Skeletal muscle cell (primary cell): ENCODE measurements around the gene PCDH9.

Experiments used
- DNase-seq: peaks from one replicate; pipeline ENCODE4 v3.0.0-alpha.2; 2010; ENCODE audit warnings: low read depth
- H3K4me3 ChIP-seq: 2 replicates; pipeline ENCODE4 v1.5.1; 2011; ENCODE audit warnings: low read depth, mild to moderate bottlenecking, control low read depth, low read length, moderate library complexity

The PCDH9 gene

DNA sequence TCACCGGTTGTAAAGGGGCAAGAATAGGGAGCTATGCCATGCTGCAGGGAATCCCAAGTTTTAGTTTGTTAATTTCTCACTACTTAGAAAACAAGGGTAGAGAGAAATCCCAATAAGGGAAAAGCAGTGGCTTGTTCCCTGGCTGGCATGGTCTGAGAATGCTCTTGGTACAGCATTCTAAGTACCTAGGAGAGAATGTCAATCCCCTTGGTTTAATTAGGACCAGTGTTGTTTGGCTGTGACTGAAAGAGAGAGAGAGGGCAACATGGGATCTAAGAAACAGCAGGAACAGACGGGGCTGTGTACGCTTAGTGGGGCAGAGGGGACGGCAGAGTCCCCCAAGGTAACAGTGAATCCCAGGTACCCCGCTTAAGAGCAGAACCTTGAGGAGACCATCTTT lies 228.8 kb downstream of the PCDH9 start:
- DNase-seq, result no peak
- H3K4me3 ChIP-seq, result no peak overlapping the region

DNA sequence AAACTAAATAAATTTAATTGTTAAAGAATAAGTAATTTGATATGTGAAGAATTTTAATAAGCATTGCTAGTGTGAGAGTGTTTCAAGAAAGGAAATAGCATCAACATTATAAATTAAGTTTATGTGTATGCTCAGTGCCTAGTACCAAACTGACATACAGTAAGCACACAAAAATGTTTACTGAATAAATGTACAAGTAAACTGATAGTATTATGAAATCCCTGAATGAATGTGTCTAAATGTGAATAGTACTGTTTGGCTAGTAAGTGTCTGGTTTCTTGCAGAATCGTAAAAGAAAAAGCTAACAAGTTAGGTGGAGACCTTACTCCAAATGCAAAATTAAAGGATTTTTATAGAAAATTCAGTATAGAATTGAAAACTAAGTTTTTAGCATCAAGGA lies 233.6 kb downstream of the PCDH9 start:
- no peak overlapping the region for H3K4me3 ChIP-seq
- no peak for DNase-seq

DNA sequence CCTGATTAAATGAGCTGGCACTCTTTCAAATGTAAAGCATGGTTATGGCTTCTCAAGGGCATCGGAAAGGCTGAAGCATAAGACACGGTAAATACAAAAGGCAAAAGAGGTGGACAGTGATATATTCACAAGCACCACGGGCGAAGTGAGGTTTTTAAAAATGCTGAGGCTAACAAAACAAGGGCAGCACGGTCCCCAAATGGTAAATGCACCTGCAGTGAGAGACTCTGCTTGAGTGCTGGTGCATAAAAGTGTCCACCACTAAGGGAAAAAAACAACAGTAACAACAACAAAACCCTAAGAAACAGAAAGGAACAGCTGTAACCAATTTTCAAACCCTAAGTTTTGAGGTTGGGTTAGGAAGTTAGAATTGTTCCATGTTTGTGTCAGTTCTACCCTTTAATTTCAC lies 234.9 kb downstream of the PCDH9 start:
- no peak for DNase-seq
- H3K4me3 ChIP-seq, result no peak overlapping the region

DNA sequence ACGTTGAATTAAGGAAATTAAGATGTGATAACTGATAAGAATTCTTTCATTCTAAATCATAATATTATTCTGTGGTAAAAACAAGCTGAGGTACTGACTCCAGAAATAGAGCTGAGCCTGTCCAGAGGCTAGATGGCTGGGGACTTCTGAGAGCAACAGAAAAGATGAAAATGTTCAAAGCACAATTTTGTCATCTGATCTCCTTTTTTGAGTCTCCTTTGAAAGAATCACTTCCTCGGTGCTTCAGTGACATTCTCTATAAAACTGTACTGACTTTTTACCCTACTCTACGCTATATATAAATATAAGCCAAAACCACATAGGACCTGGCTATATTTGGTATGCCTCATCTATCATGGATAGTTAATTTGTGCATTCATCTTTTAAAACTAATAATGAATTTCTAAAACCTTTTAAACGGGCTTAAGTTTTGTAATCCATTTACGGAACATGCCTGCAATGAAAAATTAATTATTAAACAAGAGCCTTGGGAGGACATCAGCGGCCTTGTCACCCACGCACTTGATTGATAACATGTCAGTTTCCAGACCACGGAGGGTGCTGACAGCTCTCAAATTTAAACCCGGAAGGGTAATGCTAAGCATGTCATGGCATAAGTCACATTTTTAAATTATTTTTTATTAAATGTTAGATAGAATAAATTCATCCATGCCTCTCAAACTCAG lies 235.5 kb downstream of the PCDH9 start:
- no peak overlapping the region for H3K4me3 ChIP-seq
- no peak for DNase-seq

DNA sequence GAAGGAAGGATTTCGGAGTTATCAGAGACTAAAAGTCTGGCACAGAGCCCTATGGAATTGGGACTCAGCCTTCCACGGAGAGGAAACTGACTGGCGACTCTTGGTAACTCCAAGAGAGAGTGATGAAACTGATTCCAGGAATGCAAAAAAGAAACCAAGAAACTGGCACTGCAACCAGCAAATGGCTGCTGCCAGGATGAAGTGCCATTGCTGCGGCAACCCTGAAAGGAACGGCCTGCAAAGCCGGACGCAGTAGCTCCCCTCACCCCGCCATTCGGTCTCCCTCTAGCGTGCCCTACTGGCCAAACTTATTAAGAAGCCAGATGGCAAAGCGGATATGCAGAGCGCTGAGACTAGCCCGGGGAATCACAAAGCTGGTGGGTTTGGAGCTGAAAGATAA lies 236.0 kb downstream of the PCDH9 start:
- peak; percentile 38 for DNase-seq
- H3K4me3 ChIP-seq, result no peak overlapping the region

DNA sequence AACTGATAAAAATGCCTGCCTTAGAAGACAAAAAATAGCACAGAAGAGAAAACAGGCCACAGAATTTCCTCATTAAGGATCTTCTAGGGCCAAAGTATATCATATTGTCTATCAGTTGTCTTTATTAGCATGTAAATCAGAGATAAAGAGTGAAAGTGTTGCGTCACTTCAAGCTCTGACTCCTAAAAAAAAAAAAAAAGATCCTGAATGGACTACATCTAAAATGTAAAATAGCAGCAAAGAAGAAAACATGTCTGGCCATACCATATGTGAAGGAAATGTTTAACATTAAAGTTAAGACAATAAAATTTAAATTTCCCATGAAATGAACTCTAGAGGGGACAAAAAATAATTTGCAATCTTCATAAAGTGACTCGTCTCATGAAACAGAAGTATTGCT lies 237.4 kb downstream of the PCDH9 start:
- no peak overlapping the region for H3K4me3 ChIP-seq
- DNase-seq, result no peak

DNA sequence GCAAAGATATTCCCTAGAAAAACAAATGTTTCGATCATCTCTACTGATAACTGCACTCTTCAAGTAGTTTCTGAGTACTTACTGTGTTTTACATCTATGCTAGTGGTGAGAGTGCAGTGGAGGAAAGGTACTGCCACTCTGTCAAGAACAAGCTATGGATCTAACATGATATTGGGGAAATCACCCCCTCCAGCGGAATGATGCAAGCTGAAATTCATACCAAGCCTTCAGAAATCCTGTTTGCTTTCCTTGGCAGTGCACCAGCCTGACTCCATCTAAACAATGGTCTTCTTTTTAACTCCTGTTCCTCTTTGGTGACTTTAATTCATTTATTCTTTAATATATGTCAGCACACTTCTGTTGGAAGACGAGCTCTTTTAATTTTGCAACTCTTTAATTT lies 238.0 kb downstream of the PCDH9 start:
- DNase-seq, result peak; percentile 78
- no peak overlapping the region for H3K4me3 ChIP-seq

DNA sequence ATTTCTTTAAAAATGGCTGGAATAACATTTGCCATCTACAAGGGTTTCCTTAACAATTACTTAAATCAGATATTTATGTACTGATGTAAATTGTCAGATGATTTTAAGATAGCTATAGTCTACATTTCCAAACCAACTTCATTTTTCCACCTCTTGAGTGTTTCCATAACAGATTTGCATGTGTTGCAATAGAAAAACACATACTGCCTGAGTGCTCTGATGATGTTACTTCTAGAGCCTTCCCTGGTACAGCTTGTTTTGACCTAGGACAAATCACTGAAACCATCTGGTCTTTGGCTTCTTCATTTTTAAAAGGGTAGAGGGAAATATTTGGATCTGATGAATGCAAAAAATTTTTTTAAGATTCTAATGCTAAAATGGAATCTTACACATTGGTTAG lies 245.9 kb downstream of the PCDH9 start:
- DNase-seq, result peak; percentile 37
- no peak overlapping the region for H3K4me3 ChIP-seq

DNA sequence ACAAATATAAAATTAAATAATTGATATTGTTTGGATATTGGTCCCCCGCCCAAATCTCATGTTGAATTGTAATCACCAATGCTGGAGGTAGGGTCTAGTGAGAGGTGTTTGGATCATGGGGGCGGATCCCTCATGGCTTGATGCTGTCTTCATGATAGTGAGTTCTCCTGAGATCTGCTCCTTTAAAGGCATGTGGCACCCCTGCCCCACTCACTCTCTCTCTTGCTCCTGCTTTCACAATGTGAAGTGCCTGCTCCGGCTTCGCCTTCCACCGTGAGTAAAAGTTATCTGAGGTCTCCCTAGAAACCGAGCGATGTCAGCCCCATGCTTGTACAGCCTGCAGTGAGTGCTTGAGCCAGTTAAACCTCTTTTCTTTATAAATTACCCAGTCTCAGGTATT lies 248.2 kb downstream of the PCDH9 start:
- H3K4me3 ChIP-seq, result no peak overlapping the region
- DNase-seq, result no peak

DNA sequence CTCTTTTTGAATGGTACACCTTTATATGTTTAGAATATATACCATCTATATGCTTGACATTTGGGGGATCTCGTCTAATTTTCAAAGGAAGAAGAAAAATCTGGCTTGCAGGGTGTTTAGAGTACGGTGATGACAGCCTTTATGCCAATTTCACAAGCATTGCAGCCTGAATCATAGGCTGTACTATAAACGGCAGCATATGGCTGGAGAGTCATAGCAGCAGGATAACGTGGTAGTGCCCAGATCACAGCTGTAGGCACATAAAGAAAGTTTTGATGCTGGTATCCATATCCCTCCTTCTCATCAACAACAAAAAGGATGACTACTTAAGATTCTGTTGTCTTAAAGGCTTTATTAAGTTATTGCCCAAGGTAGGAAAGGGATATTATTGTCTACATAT lies 253.0 kb downstream of the PCDH9 start:
- peak; percentile 51 for DNase-seq
- H3K4me3 ChIP-seq, result no peak overlapping the region

DNA sequence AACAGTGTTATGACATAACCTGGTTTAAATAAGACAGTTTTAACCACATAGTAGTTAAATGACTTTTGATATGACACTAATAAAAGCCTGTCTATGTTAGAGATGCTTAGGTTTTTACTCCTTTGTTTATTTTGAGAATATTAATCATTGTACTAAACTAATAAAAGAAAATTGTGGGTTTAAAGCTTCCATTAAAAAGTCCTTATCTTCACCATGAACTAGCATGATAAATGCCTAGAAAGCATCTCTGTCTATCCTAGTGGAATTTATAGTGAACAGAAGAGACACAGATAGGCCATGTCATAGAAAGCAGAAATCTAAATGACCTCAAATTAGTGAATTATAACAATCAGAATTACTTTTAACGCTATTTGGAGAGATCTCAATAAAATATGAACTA lies 255.2 kb downstream of the PCDH9 start:
- DNase-seq, result no peak
- no peak overlapping the region for H3K4me3 ChIP-seq

DNA sequence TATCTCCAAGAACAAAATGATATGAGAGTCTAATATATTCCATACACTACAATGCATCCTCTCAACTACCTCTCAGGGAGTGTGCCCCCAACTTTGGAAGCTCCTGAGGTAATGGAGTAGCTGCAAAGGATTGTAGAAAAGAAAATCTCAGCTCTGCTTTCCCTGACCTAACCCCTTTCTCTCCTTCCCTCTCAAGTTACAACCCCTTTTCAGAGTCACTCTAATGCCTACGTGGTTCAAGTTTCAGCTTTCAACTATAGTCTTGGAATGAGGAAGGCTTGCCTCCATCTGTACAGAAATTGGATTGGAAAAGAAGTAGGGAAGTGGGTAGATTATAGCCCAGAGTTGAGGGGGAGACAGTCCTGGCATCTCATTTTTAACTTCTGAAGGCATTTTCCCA lies 256.0 kb downstream of the PCDH9 start:
- no peak overlapping the region for H3K4me3 ChIP-seq
- DNase-seq, result peak; percentile 13

DNA sequence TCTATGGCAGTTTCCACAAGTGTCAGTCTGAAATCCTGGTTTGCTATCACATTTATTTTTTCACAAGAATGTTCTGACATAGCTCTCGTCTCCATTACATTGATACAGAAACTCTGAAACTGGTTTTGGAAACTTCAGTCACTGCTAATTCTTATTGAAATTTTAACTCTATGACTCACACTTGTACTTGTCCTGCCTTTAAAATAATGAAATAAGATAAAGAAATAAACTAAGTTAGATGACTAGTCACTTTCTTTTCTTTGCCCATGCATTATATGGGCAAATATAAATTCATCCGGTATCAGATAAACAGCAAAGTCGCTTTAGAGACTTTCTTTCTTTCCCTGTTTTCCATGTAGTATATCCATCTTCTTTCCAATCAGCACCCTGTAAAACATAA lies 257.5 kb downstream of the PCDH9 start:
- DNase-seq, result no peak
- no peak overlapping the region for H3K4me3 ChIP-seq

DNA sequence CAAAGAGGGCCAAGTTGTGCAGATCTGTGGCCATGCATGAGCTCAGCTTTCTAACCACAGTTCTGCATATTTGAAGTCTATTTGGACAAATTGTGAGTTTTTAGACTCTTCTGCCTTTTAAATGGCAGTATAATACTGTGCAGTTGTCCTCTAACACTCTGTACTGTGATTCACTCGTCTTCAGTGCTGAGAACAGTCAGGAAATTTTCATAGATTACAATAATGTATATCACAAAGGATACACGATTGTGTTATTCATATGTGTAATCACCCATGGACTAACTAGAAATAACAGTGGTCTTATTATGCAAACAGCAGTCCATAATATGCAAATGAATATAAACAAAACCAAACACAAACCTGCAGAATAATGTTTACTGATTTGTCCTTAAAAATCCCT lies 259.1 kb downstream of the PCDH9 start:
- DNase-seq, result no peak
- no peak overlapping the region for H3K4me3 ChIP-seq

DNA sequence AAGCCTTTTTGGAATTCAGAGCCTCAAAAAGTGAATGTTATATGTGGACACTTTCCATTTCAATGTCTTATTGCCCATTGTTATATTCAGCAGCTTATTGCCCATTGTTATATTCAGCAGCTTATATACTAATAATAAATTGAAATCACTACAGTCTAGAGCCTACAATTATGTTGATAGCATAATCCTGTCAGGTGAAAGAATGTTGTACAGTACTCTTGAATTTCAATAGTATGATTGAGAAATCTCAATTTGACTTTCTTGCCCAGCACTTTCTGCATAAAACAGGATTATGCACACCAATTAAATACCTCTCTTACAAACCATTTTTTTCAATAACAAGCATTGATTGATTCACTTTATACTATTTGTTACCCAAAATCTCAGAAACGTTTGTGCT lies 260.8 kb downstream of the PCDH9 start:
- H3K4me3 ChIP-seq, result no peak overlapping the region
- no peak for DNase-seq

DNA sequence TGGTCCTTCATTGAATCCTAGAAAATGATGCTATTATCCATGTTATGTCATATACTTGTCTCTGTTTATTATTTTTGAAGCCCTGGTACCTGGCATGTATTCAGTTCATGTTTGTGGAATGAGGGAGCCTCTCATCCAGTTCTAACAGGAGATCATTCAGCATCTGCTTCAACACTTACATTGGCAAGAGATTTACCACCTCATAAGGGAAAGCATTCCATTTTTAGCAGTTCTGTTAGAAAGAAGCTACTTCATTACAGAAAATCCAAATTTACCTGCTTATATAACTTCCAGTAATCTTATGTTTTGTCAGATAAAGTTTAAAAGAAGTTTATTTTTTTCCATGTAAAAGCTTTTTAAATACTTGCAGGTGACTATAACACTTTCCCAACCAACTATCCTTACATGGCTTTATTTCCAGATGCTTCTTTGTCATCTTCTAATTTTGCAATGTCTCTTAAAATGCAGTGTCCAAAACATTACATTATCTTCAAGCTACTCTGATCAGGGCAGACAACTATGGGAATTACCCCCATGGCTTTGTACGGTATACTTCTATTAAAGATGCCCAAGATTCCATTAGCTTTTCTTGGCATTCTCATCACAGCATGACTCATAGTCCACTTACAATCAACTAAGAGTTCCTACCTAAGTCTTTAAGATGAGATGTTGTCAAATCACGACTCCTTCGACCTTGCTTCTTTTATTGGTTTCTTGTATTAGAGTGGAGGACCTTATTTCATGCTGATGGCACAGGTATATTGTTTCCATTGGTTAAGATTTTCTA lies 262.1 kb downstream of the PCDH9 start:
- no peak for DNase-seq
- no peak overlapping the region for H3K4me3 ChIP-seq

DNA sequence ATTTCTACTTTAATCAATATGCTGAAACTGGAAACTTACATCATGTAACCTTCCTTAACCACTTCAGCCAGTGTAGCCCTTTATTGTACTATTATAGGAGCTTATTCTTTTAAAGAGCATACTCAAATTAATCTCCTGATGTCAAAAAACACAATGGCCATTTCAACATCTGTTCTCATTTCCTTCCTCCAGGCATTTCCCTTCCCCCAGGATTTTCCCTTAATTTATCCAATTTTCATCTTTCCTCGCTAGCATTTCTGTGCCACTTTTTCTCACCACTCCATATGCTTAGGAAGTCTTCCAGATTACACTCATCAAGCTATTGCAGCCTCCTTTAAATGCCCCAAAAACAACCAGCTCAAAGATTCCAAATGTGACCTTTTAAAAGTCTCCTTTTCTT lies 265.0 kb downstream of the PCDH9 start:
- DNase-seq, result no peak
- no peak overlapping the region for H3K4me3 ChIP-seq

DNA sequence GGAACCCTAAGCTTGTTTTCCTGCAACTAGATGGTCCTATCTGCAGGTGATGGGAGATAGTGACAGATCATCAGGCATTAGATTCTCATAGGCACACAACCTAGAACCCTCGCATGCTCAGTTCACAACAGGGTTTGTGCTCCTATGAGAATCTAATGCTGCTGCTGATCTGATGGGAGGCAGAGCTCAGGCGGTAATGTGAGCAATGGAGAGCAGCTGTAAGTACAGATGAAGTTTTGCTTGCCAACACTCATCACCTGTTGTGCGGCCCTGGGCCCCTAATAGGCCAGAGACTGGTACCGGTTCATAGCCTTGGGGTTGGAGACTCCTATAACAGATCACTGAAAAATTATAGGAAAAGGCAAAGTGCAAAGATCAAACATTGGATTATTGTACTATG lies 267.2 kb downstream of the PCDH9 start:
- H3K4me3 ChIP-seq, result no peak overlapping the region
- no peak for DNase-seq

DNA sequence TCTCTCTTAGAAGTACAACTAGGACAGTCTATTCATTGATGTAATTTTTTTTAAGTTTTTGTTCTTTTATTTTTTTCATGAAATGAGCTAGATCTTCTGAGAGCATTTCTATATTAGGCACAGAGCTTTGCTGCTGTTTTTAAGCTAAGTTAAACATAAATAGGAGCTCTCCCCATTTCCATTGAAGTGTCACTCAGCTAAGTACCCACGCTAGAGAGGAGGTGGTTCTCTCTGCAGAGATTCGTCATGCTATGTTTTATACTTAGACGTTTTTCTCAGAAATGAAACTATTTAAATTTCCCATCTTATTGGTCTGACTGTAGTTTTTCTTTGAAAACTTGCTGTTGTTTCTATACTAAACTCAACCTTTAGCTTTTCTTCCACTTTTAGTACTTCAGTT lies 271.5 kb downstream of the PCDH9 start:
- DNase-seq, result no peak
- no peak overlapping the region for H3K4me3 ChIP-seq

DNA sequence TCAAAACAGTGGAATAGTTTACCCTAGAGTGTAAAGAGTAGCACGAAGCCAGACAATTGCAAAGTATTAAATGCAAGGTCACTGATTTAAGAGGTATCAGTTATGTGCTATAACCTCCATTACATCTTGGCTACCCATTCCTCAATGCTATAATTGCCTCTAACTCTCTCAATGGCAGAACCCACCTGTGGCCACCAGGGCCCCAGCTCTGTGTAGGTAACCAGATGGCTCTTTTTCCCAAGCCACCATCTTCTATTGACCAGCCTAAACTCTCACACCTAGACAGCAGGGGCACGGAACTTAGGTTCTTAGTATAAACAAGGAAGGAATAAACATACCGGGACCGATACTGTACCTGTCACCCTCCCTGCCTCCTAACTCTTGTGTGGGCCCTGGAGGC lies 277.6 kb downstream of the PCDH9 start:
- H3K4me3 ChIP-seq, result no peak overlapping the region
- DNase-seq, result no peak

DNA sequence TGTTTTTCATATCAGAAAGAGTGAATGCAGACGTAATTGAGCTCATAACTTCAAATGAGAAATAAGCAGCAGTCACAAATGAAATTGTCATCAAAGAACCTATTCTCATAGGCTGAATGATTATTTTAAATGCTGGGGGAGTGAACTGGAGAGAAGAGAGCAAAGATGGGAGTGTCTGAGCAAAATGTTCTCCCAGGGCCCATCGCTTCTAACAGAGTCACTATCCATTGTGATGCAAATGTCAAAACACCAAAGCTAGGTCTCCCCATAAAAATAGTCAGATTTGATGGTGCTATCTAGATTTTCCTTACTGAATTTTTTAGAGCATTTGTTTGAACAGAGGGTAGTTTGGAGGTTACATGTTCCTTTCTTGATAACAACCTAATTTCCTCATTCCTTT lies 278.7 kb downstream of the PCDH9 start:
- H3K4me3 ChIP-seq, result no peak overlapping the region
- no peak for DNase-seq
